HG02981 (cell line): Measurements from ENCODE around the gene GUCA2A.

Experiments
- ATAC-seq: cut with Tn5 transposase; IDR thresholded peaks from one replicate; pipeline ENCODE4 v1.9.1; 2021; ENCODE audit warnings: mild to moderate bottlenecking, moderate library complexity; ENCODE audit not compliant: unreplicated experiment

The GUCA2A gene

GRCh38 chr1:42177541-42177981 is 13.0 kb upstream of the GUCA2A start:
- ATAC-seq: no peak

- ATAC-seq: no peak
Observed at GRCh38 chr1:42176902-42177519, 12.5 kb upstream of the GUCA2A start.

DNA sequence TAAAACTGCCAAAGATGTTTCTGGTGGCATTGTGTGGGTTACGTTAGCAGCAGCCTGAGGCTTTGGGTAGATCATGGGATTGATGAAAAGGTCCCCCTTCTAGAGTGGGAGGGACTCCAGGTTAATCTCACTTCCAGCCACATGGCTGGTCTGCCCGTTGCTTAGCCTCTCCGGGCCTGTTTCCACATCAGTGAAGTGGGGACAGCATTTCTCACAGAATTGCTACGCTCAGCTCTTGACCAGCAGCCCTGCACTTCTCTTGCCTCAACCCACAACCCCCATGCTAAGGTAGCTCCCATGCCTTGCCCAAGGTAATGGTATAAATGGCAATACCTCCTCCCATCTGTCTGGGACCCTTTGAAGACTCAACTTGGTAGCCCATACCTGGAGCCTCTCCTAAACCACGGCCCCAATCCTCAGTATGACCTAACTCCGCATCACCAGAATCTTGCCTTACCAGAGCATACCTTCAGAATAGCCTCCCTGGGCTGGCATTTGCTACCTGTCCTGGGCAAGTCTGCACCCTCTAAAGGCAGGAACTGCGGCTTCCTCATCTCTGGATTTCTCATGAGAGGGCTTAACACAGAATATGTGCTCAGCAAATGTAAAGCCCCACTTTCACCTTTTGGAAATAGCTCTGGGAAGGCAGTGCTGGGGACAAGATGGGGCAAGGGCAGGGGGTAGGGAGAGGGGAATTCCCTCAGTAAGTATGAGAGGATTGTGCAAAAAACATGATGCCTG is 10.9 kb upstream of the GUCA2A start:
- no peak for ATAC-seq

- no peak for ATAC-seq
Observed at GRCh38 chr1:42173961-42174735, 9.6 kb upstream of the GUCA2A start.

GRCh38 chr1:42173155-42173933 is 8.8 kb upstream of the GUCA2A start:
- no peak for ATAC-seq

DNA sequence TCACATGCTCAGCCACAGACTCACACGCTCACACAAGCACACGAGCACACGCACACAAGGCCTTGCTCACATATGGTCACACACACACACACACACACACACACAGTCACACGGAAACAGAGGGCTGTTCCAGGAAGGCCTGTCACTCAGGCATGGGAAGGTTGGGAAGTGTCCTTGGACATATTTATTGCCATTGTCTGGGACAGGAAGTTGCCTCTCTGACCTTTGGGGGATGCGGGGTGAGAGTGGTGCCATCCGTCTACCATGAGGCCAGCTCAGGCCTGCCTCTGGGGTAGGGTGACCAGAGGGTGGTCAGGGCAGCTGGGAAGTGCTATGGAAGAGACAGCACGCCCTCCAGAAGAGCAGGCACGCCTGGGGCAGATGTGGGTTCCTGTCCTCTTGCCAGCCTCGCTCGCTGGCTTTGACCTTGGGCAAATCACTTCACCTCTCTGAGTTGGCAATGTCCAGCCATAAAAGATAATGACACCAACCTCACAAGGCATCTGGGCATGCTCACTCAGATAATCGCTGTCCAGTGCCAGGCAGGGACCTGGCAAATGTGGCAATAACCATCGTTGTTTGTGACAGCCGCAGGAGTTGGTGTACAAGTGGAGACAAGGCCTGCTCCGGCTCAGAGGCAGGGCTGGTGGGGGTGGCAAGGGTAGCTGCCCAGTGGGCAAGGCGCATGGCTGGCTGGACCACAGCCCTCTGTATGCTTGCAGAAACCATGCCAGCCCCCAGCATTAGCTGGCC is 8.0 kb upstream of the GUCA2A start:
- ATAC-seq: no peak

GRCh38 chr1:42171679-42172266 is 7.2 kb upstream of the GUCA2A start:
- ATAC-seq: no peak

DNA sequence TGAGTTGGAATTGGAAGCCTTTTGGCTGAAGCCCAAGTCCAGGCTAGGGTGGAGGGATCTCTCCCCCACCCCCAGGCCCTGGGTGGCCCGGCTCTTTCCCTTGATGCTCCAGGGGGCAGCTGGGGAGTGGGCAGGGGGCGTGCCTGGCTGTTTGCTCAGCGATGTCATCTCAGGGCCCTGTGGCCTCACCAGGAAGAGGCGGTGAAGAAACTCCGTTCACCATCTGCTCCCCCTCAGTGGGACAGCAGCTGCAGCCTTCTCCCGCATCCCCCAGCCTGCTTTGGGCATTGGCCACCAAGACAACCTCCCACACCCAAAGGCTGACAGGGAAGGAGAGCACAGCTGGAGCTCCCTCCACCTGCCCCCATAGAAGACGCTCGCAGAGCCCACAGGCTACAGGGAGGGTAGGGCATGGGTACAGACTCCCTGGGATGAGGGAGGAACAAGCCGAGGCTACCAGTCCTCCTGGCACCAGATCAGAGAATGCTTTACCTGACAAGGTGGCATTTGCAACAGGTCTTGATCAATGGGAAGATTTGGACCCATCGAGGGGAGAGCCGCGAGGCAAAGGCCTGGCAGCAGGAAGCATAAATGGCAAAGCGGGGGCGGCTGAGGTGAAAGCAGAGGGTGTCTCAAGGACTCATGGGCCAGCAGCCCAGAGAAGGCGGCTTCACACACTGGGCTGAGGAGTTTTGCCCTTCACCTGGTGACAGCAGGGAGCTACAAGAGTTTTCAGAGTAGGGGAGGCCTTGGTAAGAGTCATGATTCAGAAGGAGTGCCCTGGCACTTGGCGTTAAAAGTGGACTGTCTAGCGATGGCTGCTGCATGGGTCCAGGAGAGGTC is 6.5 kb upstream of the GUCA2A start:
- ATAC-seq: no peak

GRCh38 chr1:42168763-42169162 is 4.2 kb upstream of the GUCA2A start:
- ATAC-seq: no peak

- ATAC-seq: no peak
Observed at GRCh38 chr1:42168391-42168670, 3.8 kb upstream of the GUCA2A start.

DNA sequence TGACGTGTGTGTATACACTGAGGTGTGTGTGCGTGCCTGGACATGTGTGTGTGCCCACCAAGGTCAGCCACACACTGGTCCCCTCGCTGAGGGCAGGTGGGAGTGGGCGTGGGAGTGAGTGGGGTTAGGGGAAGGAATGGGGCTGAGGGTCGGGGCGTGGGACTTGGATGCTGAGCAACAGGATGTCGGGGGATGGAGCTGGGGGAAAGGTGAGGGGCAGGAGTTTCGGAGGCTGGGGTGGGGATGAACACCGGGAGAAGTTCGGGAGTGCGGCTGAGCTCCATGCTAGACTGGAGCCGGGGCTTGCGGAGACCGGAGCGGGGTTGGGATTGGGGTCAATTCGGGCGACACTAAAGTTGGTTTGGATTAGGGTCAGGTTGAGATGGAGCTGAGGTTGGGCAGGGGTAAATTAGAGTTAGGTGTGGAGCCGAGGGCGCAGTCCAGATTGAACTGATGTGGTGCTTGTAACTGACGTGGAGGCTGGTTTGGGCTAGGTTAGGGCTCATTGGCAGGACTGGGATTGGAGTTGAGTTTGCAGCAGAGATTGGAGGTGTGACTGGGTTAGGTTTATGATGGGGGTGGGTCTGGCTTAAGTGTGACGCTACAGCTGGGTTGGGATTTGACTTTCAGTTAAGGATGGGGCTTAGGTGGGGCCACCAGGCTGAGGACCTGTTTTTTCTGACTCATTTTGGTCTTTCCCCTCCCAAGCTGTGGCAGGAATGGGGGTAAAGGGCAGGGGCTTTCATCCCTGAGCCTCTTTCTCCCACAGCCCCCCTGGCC is 3.3 kb upstream of the GUCA2A start:
- ATAC-seq: no peak

DNA sequence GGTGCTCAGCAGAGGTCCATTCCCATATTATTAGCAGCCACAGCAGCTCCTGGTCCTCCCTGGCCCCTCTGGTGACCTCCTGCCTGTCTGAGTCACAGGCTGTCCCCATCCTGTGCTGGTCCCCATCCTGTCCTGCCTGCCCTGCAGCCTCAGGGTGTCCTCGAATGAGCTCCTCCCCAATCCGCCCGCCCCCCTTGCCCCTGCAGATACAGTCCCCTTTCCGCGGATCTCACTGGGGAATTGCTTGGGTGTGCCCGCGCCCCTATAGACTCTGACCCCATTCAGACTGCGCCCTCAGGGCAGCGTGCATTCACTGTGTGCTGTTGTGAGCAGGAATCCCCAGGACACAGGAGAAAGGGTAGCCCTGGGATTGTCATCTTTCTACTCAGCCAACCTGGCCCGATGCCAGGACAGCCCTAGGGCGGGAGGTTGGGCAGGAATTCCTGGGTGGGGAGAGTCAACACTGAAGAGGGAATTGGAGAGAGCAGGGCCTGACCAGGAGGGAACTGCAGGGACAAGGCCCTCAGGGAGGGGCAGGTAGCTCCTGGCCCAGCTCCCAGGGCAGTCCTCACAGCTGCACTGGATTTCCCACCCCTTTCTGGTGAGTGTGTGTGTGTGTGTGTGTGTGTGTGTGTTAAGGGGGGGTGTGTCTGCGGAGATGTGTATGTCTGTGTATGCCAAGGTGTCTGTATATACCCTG is 1.1 kb upstream of the GUCA2A start:
- no peak for ATAC-seq

GRCh38 chr1:42163536-42164503 is 725 bp downstream of the GUCA2A start:
- no peak for ATAC-seq

DNA sequence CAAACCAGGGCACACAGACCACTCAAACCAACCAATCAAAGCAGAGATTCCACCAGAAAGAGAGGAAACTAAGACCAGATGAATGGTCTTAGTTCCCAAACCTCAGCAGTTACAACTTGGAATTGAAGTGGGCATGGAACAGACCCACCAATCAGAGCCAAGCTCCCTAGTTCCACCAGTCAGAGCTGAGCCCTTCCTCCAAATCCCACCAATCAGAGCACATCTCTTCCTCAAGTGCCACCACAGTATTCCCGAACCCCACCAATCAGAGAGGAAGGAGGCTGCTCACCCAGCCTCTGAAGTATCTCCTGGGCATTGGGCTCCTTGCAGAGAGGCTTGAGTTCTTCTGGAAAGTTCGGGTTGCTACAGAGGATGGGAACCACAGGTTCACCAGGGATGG is 1.4 kb downstream of the GUCA2A start:
- ATAC-seq: no peak

GRCh38 chr1:42162181-42162580 is 2.4 kb downstream of the GUCA2A start:
- ATAC-seq: no peak

DNA sequence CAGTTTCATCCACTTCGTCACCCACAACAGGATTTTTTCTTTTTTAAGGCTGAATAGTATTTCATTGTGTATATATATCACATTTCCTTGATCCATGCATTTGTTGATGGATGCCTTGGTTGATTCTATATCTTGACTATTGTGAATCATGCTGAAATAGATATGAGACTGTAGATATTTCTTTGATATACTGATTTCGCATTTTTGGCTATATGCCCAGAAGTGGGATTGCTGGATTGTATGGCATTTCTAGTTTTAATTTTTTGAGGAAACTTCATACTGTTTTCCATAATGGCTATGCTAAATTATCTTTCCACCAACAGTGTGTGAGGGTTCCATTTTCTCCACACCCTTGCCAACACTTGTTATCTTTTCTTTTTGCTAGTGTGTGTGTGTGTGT is 6.4 kb downstream of the GUCA2A start:
- no peak for ATAC-seq

- ATAC-seq: no peak
Observed at GRCh38 chr1:42157667-42158066, 6.9 kb downstream of the GUCA2A start.
